ENCODE measurements around the gene DNAH7.
"Not testable (repeated sequence)": the region's sequence is repeated elsewhere in the genome, so short reads cannot be mapped to it uniquely, and the experiment has no call there.

The DNAH7 gene

DNA sequence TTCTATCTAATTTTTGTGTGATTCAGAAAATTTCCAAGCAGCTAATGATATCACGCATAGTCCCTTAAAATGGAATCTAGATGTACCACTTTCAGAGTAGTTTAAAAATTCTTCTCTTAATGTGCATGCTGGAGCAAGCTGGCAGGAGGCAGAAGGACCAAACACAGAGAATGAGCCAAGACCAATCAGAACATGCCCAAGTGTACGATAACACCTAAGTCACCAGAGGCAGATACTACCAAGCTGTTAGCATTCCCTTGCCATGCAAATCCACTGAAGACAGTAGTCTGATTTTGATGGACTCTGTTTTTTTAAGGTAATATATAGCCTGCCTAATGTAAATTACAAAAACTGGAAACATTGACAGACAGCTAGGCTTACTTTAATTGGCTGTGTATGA lies 109.3 kb downstream of the DNAH7 start:
- DNase-seq = no peak

DNA sequence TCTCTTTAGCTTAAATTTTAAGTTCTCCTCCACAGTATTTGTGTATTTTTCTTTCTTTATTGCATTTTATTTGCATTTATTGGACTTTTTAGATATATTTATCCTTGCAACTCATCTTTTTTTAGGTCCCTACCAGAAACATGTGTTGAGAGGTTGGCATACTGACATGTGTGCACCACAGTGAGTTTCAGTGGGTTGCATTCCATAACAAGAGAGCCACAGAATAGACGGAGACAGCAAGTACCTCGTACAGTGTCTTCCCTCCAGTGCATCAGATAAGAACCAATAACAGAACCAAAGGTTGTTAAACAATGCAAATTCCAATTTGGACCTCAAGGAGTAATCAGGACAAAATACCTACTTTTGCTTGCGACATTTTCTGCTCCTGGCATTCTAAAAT lies 111.9 kb downstream of the DNAH7 start:
- DNase-seq = no peak

DNA sequence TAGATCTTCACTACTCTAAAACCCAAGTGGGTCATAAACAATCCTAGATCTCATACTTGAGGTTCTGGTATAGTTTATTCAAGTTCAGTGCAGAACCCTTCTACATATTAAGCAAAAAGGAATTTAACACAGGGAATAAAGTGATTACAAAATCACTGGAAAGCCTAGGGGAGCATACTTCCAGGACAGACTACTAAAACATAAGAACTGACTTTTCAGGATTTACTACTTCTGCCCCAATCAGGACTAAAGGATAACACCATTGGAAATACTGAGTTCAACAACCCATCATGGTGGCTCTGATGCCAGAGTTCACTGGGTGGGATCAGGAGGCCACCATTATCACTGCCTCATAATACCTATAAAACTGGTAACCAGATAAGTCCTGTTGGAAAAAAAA lies 123.6 kb downstream of the DNAH7 start:
- no peak for DNase-seq

DNA sequence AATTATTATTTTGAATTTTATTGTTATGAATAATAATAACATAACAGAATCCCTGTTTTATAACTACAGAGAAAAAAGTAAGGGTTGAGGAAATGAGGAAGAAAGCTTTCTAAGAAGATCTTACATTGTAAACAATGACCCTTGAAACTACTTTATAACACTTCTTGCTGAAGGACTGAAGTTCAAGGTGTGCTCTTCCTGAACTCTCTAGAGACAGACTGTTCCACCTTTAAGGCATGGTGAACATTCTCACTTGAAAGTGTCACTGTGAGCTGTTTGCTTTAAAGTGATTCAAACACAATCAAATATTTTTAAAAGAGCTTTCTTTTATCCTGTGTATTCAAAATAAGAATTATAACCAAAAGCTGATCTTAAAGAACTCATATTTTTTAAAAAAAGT lies 131.5 kb downstream of the DNAH7 start:
- DNase-seq = no peak

DNA sequence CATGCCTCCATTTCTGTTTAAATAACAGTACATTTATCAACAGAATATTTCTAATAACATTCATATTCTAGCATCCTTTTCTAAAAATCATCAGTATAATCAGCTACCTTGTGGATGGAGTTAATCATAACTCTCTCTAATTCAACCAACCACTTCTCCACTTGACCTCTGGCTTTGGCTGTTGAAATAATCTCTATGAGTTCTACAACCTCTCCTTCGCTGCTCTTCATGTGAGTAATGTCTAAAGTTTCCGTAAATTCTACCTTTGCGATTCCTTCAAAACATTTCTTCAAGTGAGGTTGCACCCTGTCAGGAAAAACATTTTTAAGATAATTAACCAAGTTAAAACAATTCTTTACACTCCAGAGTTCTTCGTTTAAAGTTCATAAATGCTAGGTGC lies 134.2 kb downstream of the DNAH7 start:
- DNase-seq = no peak

DNA sequence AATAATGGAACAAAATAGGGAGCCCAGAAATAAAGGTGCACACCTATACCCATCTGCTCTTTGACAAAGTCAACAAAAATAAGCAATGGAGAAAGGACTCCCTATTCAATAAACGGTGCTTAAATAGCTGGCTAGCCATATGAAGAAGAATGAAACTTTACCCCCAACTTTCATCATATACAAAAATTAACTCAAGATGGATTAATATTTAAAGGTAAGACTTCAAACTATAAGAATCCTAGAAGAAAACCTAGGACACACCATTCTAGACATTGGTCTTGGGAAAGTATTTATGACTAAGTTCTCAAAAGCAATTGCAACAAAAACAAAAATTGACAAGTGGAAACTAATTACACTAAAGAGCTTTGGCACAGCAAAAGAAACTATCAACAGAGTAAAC lies 139.1 kb downstream of the DNAH7 start:
- DNase-seq = no peak

DNA sequence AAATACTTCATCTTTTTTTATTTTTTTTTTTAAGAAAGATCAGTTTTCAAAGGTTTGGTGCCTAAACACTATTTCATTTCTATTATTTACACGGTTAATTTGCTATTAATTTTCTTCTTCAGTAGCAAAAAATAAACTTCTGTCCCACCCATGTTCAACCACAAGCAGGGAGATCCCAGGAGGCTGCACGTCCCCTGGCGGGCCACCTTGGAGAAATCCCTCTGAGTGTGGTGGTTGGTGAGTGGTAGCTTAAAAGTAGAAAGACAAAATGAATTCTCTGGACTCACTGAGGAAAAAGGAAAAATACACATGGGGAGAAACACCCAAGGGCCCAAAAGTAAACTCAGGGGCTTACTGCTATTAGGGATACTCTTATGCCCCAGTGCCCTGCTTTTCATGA lies 143.5 kb downstream of the DNAH7 start:
- DNase-seq = no peak

DNA sequence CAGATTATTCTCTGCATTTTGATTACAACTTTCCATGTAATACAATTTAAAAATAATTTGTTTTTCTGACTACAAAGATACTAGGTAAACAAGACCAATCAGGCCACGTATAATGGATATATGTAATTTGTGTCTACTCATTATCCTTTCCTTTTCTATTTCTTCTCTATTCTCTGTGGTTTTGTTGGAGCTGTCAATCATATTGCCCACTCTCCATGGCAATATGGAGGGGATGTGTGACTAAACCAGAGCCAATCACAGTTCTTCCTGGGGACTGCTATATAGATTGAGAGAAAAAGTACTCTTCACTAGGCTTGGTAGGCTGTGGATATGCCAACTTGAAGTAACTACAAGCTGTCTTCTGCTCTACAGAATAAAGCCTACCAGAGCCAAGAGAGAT lies 144.7 kb downstream of the DNAH7 start:
- DNase-seq = no peak

DNA sequence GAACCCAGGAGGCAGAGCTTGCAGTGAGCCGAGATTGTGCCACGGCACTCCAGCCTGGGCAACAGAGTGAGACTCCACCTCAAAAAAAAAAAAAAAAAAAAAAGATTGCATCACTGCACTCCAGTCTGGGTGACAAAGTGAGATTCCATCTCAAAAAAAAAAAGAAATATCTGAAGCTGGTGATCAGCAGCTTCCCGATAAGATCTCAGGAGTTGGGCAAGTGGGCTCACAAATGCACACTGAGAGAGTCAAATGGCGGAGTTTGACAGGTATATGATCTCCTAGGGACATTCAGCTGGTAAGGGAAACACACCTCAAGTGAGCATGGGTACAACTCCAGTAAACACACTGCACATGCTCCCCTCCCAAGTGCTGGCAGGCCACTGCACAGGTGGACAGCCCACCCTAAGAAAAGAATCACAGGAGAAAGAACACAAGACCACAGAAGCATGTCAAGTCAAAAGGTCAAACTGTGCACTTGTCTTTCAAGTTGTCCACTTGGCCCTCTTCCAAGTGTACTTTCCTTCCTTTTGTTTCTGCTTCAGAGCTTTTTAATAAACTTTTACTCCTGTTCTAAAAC lies 151.5 kb downstream of the DNAH7 start:
- not testable (repeated sequence) for DNase-seq

DNA sequence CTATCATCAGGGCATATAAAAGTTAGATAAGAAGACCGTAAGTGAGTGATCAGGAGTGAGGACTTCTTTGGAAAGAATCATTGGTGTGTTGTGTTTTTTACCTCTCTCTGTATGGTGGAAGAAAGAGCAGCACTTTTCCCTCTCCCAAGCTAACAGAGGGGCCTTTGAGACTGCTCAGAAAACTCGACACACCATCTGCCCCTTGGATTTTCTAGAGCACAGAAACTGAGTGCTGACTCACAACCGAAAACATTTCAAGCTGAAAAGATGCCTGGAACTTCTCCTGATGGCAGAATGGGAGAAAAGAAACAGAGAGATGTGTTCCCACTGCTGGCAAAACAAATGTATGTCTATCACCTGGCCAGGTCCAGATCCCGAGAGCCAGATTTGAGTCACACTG lies 156.6 kb downstream of the DNAH7 start:
- no peak for DNase-seq

DNA sequence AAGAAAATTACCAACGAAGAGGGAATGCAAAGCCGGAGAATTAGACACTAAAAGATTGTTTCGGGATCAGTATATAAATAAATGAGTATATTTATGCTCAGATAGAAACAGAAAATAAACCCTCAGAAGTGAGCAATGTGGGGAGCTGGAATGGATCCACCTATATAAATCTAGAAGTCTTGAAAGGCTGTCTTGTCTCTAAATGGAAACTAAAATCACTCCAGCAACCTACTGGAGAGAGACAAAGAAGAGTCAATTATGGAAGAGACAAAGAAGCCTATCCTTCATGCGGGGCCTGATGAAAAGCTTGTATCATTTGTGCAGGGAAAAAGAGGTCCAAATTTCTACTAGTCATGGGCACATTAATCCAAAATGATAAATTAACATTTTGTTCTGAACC lies 158.1 kb downstream of the DNAH7 start:
- DNase-seq = no peak

DNA sequence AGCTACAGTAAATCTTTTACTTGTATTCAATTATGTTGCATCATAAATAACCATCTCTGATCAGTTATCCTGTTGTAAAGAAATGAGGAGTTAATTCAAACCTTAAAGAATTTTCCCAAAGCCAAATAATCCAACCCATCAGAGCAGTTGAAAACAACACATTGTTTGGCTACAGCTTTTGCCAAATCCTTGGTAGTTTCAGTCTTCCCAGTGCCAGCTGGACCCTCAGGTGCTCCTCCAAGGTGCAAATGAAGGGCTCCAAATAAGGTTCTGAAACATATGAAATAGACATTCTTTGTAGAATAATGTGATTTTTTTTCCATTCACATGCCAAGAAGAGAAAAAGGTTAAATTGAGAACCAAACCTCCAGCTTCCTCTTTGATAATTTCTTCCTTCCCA lies 158.7 kb downstream of the DNAH7 start:
- DNase-seq = no peak

DNA sequence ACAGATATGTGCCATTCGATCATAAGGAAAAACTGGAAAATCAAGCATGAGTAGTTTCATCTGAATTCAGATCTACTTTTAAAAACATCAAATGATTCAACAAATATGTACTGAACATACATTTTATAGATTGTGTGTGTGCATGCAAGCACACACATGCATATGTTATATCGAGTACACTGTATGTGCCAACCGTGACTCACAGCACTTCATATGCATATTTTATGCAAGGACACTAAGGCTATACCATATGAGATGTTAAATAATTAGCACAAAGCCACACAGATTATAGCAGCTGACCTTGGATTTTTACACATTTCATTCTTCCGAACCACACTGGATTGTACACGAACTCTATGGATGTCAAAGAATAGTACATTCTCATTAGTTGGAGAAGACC lies 161.2 kb downstream of the DNAH7 start:
- no peak for DNase-seq

DNA sequence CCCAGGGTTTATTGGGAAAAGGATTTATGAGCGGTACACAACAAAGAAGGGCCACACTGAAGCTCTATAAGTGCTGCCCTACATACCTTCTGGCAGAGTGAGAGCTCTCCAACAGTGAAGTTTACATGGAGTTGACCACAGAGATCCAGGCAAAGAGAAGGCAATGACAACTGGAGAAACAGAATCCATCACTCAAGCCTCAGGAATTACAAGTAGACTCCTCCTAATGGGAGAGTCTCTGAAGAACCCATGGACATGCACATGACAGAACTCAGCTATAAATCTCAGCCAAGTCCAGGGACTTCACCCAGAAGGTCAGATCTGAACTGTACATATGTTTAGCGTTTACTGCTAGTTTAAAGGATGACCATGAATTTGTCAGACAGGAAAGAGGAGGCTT lies 164.7 kb downstream of the DNAH7 start:
- DNase-seq = no peak

DNA sequence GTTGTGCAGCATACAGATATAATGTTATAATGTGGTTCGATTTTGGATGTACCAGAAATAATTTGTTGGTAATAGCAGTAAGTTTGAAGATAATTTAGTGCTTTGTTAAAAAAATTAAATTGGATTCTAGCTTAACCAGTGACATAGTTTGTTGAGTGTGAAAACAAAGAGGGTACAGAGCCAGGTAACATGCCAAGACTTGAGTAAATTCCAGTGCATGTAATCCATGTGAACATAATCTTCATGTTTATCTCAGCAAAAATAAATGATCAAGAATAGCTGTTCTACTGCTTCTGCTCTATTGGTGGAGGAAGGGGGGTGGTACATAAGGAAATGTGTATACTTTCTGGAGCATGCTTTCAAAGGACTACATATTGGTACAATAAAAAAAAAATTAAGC lies 165.8 kb downstream of the DNAH7 start:
- no peak for DNase-seq

DNA sequence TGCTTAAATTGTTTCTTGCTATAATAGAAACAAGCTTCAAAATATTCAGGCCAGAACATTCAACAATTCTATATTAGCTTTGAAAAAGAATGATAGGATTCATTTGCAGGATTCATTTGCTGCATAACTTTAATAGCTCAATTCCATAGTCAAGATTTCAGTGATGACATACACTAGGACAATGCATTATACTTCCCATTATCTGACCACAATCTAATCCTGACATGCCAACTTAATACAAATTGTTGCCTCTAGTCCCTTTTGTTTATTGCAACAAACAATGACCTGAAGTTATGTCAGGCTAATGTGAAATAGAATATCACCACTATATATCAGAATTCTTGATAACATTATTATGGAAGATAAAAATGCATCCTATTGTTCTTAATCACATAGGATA lies 169.4 kb downstream of the DNAH7 start:
- DNase-seq = no peak

DNA sequence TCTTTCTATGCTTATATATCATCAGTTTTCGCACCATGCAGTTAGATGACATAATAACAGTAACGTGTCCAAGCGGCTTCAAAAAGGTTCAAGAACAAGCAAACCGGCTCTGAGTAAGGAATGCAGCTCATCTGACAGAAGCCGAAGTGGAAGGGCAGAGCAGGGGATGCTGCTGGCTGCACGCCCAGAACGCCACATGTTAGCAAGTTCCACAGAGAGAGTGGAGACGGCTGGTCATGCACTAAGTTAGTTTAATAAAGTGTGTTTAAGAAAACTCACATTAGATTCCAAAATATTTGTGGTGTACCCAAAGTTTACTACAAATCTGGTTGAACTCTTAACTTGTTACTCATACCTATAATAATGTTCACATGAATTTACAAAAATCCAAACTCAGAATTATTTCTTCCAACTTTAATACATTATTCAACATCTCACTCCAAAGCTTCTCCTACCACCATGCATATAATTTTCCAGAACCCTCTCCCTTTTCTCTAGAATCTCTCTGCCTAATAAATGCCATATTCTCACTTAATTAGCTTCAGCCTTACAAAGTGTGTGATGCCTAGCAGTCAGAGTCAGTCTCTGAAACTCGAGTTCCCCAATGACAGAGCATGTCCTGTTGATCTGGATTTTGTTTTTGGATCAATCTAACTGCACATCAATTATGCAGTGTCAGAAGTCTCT lies 170.0 kb downstream of the DNAH7 start:
- no peak for DNase-seq

DNA sequence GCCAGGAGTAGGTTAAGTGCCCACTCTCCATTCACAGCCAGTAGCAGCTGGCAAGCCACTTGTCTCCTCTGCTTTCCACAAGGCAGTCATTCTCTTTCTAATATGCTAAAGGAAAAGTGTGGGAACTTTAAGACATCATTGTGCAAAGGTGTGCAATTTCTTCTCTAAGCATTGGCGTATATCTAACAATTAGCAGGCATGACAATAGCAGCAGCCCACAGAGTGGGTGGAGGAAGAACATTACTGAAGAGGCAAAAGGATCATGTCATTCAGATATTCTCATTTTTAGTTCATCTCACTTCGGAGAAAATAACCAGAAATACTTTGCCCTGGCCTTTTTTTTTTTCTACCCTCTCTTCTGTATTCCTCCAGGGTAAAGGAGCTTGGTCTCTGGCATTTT lies 177.6 kb downstream of the DNAH7 start:
- no peak for DNase-seq

DNA sequence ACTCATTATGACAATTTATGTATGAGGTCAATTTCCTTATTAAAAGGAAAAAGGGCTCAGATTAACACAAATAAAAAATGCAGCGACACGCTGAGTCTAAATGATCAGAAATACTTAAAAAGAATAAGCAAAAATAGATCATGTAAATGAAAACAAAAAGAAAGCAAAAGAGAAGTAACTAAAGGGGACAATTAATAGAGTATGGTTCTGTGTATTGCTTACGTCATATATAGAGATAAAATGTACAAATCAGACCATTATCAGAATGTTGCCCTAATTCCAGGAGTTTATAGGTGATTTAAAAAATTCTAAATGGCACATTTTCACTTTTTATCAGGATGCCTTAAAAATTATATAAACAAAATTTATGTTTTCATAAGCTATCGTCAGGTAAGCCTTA lies 189.5 kb downstream of the DNAH7 start:
- no peak for DNase-seq

DNA sequence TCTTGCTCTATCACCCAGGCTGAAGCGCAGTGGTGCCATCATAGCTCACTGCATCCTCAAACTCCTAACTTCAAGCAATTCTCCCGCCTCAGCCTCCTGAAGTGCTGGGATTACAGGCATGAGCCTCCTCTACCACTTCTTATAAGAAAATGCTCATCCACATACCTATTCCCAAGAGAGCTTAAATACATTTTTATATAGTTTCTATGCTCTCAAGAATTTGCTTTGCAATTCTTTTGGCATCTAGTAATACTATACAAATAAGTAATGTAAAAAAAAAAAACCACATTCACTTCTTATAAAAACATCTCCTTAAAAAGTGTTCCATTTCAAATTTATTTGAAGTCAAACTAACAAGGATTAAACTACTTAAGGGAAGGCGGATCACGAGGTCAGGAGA lies 197.3 kb downstream of the DNAH7 start:
- no peak for DNase-seq

DNA sequence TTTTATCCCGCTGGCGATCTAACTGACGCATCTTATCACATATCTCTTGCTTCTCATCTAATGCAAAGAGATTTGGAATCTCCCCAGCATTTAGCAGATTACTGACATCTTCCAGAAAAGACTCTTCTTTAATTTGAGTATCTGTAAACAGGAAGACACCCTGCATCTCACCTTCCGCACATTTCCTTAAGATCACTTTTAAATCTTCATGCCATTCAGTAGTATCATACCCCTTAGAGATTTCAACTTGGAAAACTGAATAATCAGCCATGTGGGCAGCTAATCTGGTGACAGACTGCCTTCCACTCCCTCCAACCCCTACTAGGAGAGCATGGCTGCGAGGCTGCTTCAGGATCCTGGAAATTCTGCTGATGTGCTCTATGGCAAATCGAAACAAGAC lies 204.3 kb downstream of the DNAH7 start:
- DNase-seq = no peak

DNA sequence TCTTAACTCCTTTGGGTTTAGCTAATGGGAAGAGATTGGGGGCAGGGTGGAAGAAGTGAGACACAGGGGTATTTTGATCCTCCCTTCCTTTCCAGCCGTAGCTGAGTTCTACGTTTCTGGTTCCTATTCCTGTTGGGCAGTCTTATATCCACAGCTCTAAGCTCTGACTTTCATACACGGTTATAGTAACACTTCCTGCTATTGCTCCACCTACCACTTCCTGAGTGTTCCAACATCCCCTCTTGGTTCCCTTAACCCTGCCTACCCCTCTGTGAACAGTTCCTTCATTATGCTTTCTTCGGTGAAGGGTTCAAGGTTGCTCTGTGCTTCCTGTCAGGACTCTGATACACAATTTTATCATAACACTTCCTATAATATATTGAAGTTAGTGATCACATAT lies 205.1 kb downstream of the DNAH7 start:
- no peak for DNase-seq

DNA sequence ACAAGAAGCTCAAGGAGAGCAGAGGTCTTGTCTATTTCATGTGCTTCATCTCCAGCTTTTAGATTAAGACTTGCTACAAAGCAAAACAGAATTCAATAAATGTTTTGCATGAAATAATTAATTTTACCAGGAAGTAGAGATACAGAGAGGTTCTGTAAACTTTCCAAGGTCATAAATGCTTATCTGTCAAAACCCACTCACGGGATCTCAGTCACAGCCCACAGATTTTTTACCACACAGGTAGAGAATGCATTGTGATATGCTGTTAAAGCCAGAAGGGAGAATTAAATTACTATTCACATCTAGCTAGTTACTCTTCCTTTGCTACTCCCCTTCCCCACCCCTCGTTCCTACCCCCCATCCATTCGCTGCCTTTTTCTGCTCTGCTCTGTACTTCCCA lies 205.5 kb downstream of the DNAH7 start:
- DNase-seq = no peak

DNA sequence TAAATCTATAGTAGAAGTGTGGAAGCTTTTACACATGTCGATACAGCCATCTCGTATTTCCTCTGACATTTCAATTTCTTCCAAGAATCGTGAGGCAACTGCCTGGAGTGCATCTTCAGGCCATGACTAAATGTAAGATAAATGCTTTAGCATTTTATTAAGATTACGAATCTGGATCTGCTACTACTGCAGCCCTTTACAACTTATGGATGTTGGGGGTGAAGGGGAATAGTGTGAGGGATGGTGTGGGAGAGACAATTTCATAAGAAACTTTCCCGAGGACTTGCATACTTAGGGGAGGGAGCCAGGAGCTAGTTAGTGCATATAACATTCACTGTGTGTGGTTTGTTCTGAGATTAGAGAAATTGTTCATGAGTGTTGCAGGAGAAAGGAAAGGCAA lies 206.8 kb downstream of the DNAH7 start:
- no peak for DNase-seq

DNA sequence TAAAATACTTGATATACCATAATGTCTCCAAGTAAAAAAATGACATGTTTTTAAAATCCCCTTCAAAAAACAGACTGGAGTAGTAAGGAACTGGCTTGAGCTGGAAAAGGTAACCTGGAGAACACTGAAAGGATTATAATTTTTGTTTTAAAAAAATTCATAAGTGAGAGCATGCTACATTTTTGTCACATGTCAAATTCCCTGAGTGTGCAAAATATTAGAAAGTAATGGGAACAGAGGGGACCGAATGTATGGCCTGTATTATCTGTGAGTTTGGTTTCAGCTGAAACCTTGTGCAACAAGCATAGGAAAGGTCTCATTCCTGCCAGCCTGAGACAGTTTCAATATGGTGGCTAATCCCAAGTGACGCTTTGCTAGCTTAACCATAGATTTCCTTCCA lies 209.1 kb downstream of the DNAH7 start:
- no peak for DNase-seq

All from activated CD4-positive, alpha-beta T cell treated with anti-CD3 and anti-CD28 coated beads, Interleukin-2, Interleukin-6, amounts not matched to agents 100 ng/mL and 50 ng/mL, durations not matched to agents 16 hours and 8 hours (primary cell).